Mammary epithelial cell (primary cell): Measurements from ENCODE around the gene UBAP2.

Experiments
- CTCF ChIP-seq, 2 donors: IDR thresholded peaks in 1 of 2; conservative IDR thresholded peaks in 1 of 2; 2 replicates each; pipeline ENCODE4 v1.5.1; 2011 to 2012; ENCODE audit warnings: inconsistent platforms in 2 of 2, low read length in 2 of 2, mild to moderate bottlenecking in 2 of 2, control low read depth in 1 of 2, low read depth in 1 of 2; ENCODE audit not compliant: insufficient read depth in 1 of 2; ENCODE audit errors: extremely low read depth in 1 of 2
- EZH2 ChIP-seq: IDR thresholded peaks from 2 replicates; pipeline ENCODE4 v1.6.1; 2012; ENCODE audit warnings: low read length, inconsistent platforms, borderline replicate concordance

DNA sequence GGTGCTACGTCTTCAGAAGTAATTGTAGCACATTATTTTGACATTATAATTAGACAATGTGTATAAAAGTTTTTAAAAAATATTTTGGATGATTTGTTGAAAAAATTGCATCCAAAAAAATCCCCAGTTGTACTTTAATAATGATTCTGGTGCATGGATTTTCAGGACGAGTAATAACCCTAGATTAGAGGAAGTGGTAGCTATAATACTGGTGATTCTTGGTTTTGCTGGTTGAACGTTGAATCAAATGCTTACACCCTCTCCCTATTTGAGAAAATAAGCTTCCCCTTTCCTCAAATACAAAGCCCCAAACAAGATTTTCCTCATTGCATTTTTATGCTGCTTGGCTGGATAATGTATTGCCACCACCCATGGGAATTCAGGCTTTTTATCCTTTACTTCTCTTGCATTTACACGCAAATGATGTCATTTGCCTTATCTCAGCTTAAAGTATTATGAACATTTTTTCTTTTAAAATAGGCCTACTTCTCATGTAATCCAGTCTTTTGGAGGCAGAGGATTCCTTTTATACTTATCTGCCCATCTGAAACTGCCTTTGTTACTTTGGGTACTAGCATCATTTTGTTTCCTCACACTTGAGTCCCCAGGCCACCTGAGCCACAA, 145.4 kb downstream of the UBAP2 start:
- TF ChIP-seq CTCF (conservative IDR thresholded peaks at IDR 0.05 in 1 of 2, IDR thresholded peaks at IDR 0.05 in 1 of 2; ENCODE audit: extremely low read depth in 1 of 2, insufficient read depth in 1 of 2, low read depth in 1 of 2, low read length in 2 of 2) = no peak
- no peak for TF ChIP-seq EZH2
